Glutamatergic neuron (in vitro differentiated cells): Measurements from ENCODE around the gene CAPRIN1. TPM values are rescaled to one million over a fixed set of nuclear protein-coding genes. Genes with fewer than 3 reads are reported as not detected.

ENCODE experiments used
- DNase-seq: peaks from one replicate; pipeline ENCODE4 v3.0.0; 2022
- H3K27ac Mint-ChIP-seq: one replicate; pipeline ENCODE4 v1.8.0; 2020; ENCODE audit warnings: mild to moderate bottlenecking, mixed read lengths, inconsistent platforms; ENCODE audit not compliant: unreplicated experiment
- H3K27me3 Mint-ChIP-seq: one replicate; pipeline ENCODE4 v1.8.0; 2020; ENCODE audit warnings: mild to moderate bottlenecking, moderate library complexity, mixed read lengths, inconsistent platforms; ENCODE audit not compliant: unreplicated experiment
- H3K36me3 Mint-ChIP-seq: one replicate; pipeline ENCODE4 v1.8.0; 2020; ENCODE audit warnings: mild to moderate bottlenecking, mixed read lengths, inconsistent platforms; ENCODE audit not compliant: unreplicated experiment
- H3K4me1 Mint-ChIP-seq: one replicate; pipeline ENCODE4 v1.8.0; 2020; ENCODE audit warnings: mild to moderate bottlenecking, low read depth, mixed read lengths, inconsistent platforms; ENCODE audit not compliant: unreplicated experiment
- H3K4me3 Mint-ChIP-seq: one replicate; pipeline ENCODE4 v1.8.0; 2020; ENCODE audit warnings: mild to moderate bottlenecking, mixed read lengths, inconsistent platforms; ENCODE audit not compliant: unreplicated experiment
- H3K9me3 Mint-ChIP-seq: one replicate; pipeline ENCODE4 v1.8.0; 2020; ENCODE audit warnings: mild to moderate bottlenecking, moderate library complexity, mixed read lengths, inconsistent platforms; ENCODE audit not compliant: unreplicated experiment
- CTCF ChIP-seq: fragments of 200-600 bp; sonication (generic); IDR thresholded peaks from one replicate; pipeline ENCODE4 v1.5.0; 2021; ENCODE audit not compliant: partially characterized antibody, unreplicated experiment
- total RNA-seq: library from RNA; stranded (reverse); fragmentation: NEBNext Ultra II Directional; extraction: Animal tissue kit (Norgen Biotek cat#: 25700); gene quantifications from one replicate; pipeline ENCODE4 v1.2.1, GENCODE V29; 2021; ENCODE audit not compliant: unreplicated experiment

Gene CAPRIN1
- total RNA-seq, 1 donor from 2014 or later = 356 TPM

- Mint-ChIP-seq H3K27ac (peak within 1 kb of the TSS; percentile 92), H3K27me3 (peaks cover 14% of the 10 kb centered on the region), H3K4me1 (peaks cover 24% of the 10 kb centered on the region), H3K36me3 (no peaks in the 10 kb centered on the region), H3K9me3 (peaks cover 25% of the 10 kb centered on the region), H3K4me3 (peak within 1 kb of the TSS; percentile 92)
- TF ChIP-seq CTCF = no peak
- peak; percentile 96 for DNase-seq
Measured at GRCh38 chr11:34105079-34105956, 53.8 kb downstream of the CAPRIN1 start, which contains the start of gene NAT10. TSS of gene NAT10 (plus strand) at chr11:34105629. CDS start at chr11:34108226, 2,597 bp downstream.

DNA sequence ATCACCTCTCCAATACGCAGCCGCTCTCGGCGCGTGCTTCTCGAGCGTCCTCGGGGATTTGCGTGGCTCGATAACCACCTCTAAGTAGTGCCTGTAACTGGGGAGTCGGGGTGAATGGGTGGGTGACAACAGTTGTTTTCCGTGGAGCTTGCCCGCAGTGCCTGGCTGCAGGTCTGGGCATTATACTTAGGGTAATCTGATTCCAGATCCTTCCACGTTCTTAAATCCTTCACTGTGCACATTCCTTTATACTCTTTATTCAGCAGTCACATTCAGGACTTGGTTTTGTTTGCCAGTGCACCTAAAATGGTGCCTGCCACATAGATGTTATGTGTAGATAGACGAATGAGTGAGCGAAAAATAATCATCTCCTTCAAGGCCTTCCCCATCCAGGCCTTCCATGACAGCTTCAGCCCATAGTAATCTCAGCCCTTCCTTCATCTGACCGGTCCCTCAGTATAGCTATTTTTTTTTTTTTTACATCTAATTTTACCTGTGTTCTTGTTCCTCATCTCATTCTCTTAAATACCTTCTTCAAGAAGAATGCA lies 54.5 kb downstream of the CAPRIN1 start:
- Mint-ChIP-seq H3K27me3 (peaks cover 14% of the 10 kb centered on the region), H3K4me3 (peak overlapping the region; percentile 92), H3K27ac (peak overlapping the region; percentile 92), H3K36me3 (no peaks in the 10 kb centered on the region), H3K4me1 (peaks cover 24% of the 10 kb centered on the region), H3K9me3 (peaks cover 25% of the 10 kb centered on the region)
- no peak for TF ChIP-seq CTCF
- no peak for DNase-seq

- Mint-ChIP-seq H3K4me3 (no peak overlapping the region), H3K9me3 (no peaks in the 10 kb centered on the region)
Measured at GRCh38 chr11:34111722-34112270, 60.3 kb downstream of the CAPRIN1 start.

GRCh38 chr11:34114014-34114413 lies 62.5 kb downstream of the CAPRIN1 start:
- Mint-ChIP-seq H3K36me3 (no peaks in the 10 kb centered on the region), H3K9me3 (peaks cover 4% of the 10 kb centered on the region)
- no peak for DNase-seq

More at GRCh38 chr11:34111722-34112270, 60.3 kb downstream of the CAPRIN1 start:
- DNase-seq = no peak
- no peaks in the 10 kb centered on the region for H3K36me3 Mint-ChIP-seq
- H3K4me1 Mint-ChIP-seq = peaks cover 4% of the 10 kb centered on the region
- H3K27ac Mint-ChIP-seq = peak overlapping the region; percentile 5
- no peak for TF ChIP-seq CTCF
- no peaks in the 10 kb centered on the region for H3K27me3 Mint-ChIP-seq

More at GRCh38 chr11:34114014-34114413, 62.5 kb downstream of the CAPRIN1 start:
- H3K27me3 Mint-ChIP-seq = peaks cover 2% of the 10 kb centered on the region
- no peak overlapping the region for H3K4me3 Mint-ChIP-seq
- peaks cover 14% of the 10 kb centered on the region for H3K4me1 Mint-ChIP-seq
- H3K27ac Mint-ChIP-seq = no peak overlapping the region
- no peak for TF ChIP-seq CTCF
